Lung (tissue), 16 donors: ENCODE results near the gene LIG1. TPM values are rescaled to one million over a fixed set of nuclear protein-coding genes. Genes with fewer than 3 reads are reported as not detected.

Experiments used
- ATAC-seq: fragments of 200-7000 bp; cut with Tn5 transposase; one replicate; pipeline ENCODE4 v1.9.1; 2020; ENCODE audit warnings: moderate number of reproducible peaks; ENCODE audit not compliant: insufficient read depth, low FRiP score
- DNase-seq, 3 donors: peaks; one replicate each; pipeline ENCODE4 v3.0.0-alpha.2; 2013 to 2017
- H3K27ac ChIP-seq, 2 donors: one replicate each; pipeline ENCODE4 v1.5.1; 2013; ENCODE audit warnings: mild to moderate bottlenecking in 2 of 2, moderate library complexity in 2 of 2, control low read depth in 1 of 2, inconsistent platforms in 1 of 2, low read depth in 1 of 2, low read length in 1 of 2
- H3K27me3 ChIP-seq, 3 donors: one replicate each; pipeline ENCODE4 v1.5.1; 2013; ENCODE audit warnings: low read length in 2 of 3; ENCODE audit not compliant: control insufficient read depth in 3 of 3, insufficient read depth in 3 of 3
- H3K36me3 ChIP-seq, 4 donors: one replicate each; pipeline ENCODE4 v1.5.1; 2013; ENCODE audit warnings: low read length in 4 of 4, mild to moderate bottlenecking in 1 of 4, moderate library complexity in 1 of 4; ENCODE audit not compliant: control insufficient read depth in 4 of 4, insufficient read depth in 4 of 4
- H3K4me1 ChIP-seq, 5 donors: one replicate each; pipeline ENCODE4 v1.5.1; 2013; ENCODE audit warnings: low read length in 5 of 5, mild to moderate bottlenecking in 2 of 5, moderate library complexity in 1 of 5; ENCODE audit not compliant: control insufficient read depth in 5 of 5, insufficient read depth in 5 of 5
- H3K4me3 ChIP-seq: one replicate; pipeline ENCODE4 v1.5.1; 2013; ENCODE audit warnings: mild to moderate bottlenecking, control low read depth, moderate library complexity
- H3K9ac ChIP-seq, 2 donors: one replicate each; pipeline ENCODE4 v1.5.1; 2013; ENCODE audit warnings: low read length in 2 of 2, control low read depth in 1 of 2; ENCODE audit not compliant: insufficient read depth in 1 of 2
- H3K9me3 ChIP-seq, 4 donors: one replicate each; pipeline ENCODE4 v1.5.1; 2013; ENCODE audit warnings: low read length in 3 of 4, mild to moderate bottlenecking in 1 of 4, moderate library complexity in 1 of 4; ENCODE audit not compliant: control insufficient read depth in 4 of 4, insufficient read depth in 3 of 4
- CTCF ChIP-seq: IDR thresholded peaks from 2 replicates; pipeline ENCODE4 v1.5.1; 2012; ENCODE audit warnings: mild to moderate bottlenecking; ENCODE audit errors: control extremely low read depth, extremely low read depth
- WGBS, 2 donors: extraction: QIAGEN DNeasy Blood & Tissue Kit; methylation state at CpG; one replicate each; pipeline ENCODE4 v1.1.7; 2013; 5-methylcytosine and 5-hydroxymethylcytosine counted together
- long read RNA-seq, 5 donors: transcript quantifications; one replicate each; lab custom pipeline, GENCODE V29; 2026
- polyA plus RNA-seq, 2 donors: library from polyadenylated mRNA; stranded (reverse); fragments of 200-250 nt; gene quantifications; one replicate each; pipeline ENCODE4 v1.2.1, GENCODE V29; 2013
- total RNA-seq, 2 donors: library from RNA; depleted of rRNA in 1 of 2; stranded (reverse); fragments of >200 nt in 1 of 2; gene quantifications; one replicate each; pipeline ENCODE4 v1.2.1, GENCODE V29; 2014 to 2021
- donor health status: control.
- donor health status: control.
- donor health status: Bipolar disorder and iron deficiency.
- donor health status: healthy.
- donor health status: DM: yes; HTN: yes; CAD: no.

The LIG1 gene
- total RNA-seq = 10 to 100 TPM; 23.9 to 26.7 TPM
- 10 to 100 TPM; 10.6 to 40.5 TPM for polyA plus RNA-seq
- long read RNA-seq, donor 1, partial matches to known transcripts = 6 of 12 reads
- long read RNA-seq, donor 1, other reads (novel, unspliced or antisense) = 0 of 12 reads
- long read RNA-seq, donor 2, partial matches to known transcripts = 0 of 3 reads
- long read RNA-seq, donor 2, other reads (novel, unspliced or antisense) = 0 of 3 reads
- long read RNA-seq, donor 3, partial matches to known transcripts = 0 of 4 reads
- long read RNA-seq, donor 3, other reads (novel, unspliced or antisense) = 0 of 4 reads
- long read RNA-seq, donor 4, partial matches to known transcripts = 0 of 2 reads
- long read RNA-seq, donor 4, other reads (novel, unspliced or antisense) = 0 of 2 reads
- long read RNA-seq, donor 5, partial matches to known transcripts = 5 of 7 reads
- long read RNA-seq, donor 5, other reads (novel, unspliced or antisense) = 0 of 7 reads

GRCh38 chr19:48169939-48170803 is at the start of gene LIG1, which contains the start of gene ZSWIM9:
Gene LIG1, minus strand, starts transcription at chr19:48170344. Its CDS starts 4,778 bp downstream, at chr19:48165566.
Gene ZSWIM9, plus strand, starts transcription at chr19:48170680. Its CDS starts 1,123 bp downstream, at chr19:48171803.
- Histone ChIP-seq H3K4me3 (peak within 1 kb of the TSS; percentile 69), H3K27ac (peak within 1 kb of the TSS; percentile 92 to 97), H3K27me3 (no peaks in the 10 kb centered on the region), H3K9ac (peak within 1 kb of the TSS; percentile 72 to 90), H3K9me3 (no peaks in the 10 kb centered on the region), H3K36me3 (peaks cover 0 to 15% (median 9%) of the 10 kb centered on the region in 4 donors), H3K4me1 (peaks cover 3 to 9% (median 7%) of the 10 kb centered on the region in 5 donors)
- DNase-seq (peak; percentile 97 to 98 (median 98)), ATAC-seq (peak; percentile 97)
- TF ChIP-seq CTCF = no peak
- WGBS, 2 donors = 1% methylated on average over 79 to 82 of the region's 82 CpGs

GRCh38 chr19:48218997-48219396 is 48.9 kb upstream of the LIG1 start:
- WGBS, 2 donors = 86 to 91% methylated on average over 6 of the region's 6 CpGs
- no peak overlapping the region for H3K9ac ChIP-seq
- no peaks in the 10 kb centered on the region for H3K4me1 ChIP-seq
- H3K36me3 ChIP-seq = peaks cover 5 to 25% (median 11%) of the 10 kb centered on the region in 4 donors
- DNase-seq (no peak), ATAC-seq (no peak)
- H3K9me3 ChIP-seq = no peaks in the 10 kb centered on the region
- H3K4me3 ChIP-seq = no peak overlapping the region
- H3K27ac ChIP-seq = no peak overlapping the region
- no peaks in the 10 kb centered on the region for H3K27me3 ChIP-seq
- no peak for TF ChIP-seq CTCF

GRCh38 chr19:48216933-48217332 is 46.8 kb upstream of the LIG1 start:
- ATAC-seq (no peak), DNase-seq (no peak)
- Histone ChIP-seq H3K9ac (no peak overlapping the region), H3K36me3 (peaks cover 6 to 31% (median 15%) of the 10 kb centered on the region in 4 donors), H3K27me3 (no peaks in the 10 kb centered on the region), H3K27ac (no peak overlapping the region), H3K9me3 (no peaks in the 10 kb centered on the region), H3K4me1 (no peaks in the 10 kb centered on the region), H3K4me3 (no peak overlapping the region)
- 84 to 87% methylated on average over 14 of the region's 14 CpGs for WGBS, 2 donors
- no peak for TF ChIP-seq CTCF
